HL-60 (cell line): Measurements from ENCODE around the gene KLC3.

Experiments
- GABPA ChIP-seq: IDR thresholded peaks from 2 replicates; pipeline ENCODE4 v1.6.1; 2012; ENCODE audit warnings: low read depth
- POLR2AphosphoS5 ChIP-seq: IDR thresholded peaks from 2 replicates; pipeline ENCODE4 v1.6.1; 2012; ENCODE audit warnings: low read depth
- SPI1 ChIP-seq: IDR thresholded peaks from 2 replicates; pipeline ENCODE4 v1.6.1; 2012; ENCODE audit warnings: low read depth, mild to moderate bottlenecking, borderline replicate concordance
- TF ChIP-seq, protein P1 (sequence below): IDR thresholded peaks from one replicate; pipeline ENCODE4 v1.5.1; 2011; ENCODE audit warnings: low read length, control low read depth, inconsistent platforms; ENCODE audit not compliant: insufficient read depth
- TF ChIP-seq, protein P2 (sequence below): IDR thresholded peaks from 2 replicates; pipeline ENCODE4 v1.6.1; 2012; ENCODE audit warnings: low read depth; ENCODE audit not compliant: insufficient replicate concordance

DNA sequence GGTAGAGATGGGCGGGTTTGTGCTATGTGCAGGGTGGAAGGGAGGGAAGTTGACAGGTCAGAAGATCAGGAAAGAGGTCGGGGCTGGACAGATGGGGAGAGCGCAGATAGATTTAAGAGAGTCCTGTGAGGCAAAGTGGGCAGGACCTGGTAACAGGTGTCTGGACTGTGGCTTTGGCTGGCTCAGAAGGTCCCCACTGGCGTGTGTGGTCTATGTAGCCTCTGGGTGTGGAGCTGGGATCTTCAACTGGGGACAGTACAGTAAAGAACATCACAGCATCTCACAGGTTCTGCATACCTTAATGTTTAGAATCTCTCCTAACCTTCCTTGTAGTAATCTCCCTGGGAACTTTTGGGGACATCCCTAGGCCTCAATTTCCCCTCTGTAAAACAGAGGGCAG lies 35.5 kb upstream of the KLC3 start:
- TF ChIP-seq POLR2AphosphoS5 (no peak), GABPA (no peak), SPI1 (no peak)
- TF ChIP-seq, protein P1, sequence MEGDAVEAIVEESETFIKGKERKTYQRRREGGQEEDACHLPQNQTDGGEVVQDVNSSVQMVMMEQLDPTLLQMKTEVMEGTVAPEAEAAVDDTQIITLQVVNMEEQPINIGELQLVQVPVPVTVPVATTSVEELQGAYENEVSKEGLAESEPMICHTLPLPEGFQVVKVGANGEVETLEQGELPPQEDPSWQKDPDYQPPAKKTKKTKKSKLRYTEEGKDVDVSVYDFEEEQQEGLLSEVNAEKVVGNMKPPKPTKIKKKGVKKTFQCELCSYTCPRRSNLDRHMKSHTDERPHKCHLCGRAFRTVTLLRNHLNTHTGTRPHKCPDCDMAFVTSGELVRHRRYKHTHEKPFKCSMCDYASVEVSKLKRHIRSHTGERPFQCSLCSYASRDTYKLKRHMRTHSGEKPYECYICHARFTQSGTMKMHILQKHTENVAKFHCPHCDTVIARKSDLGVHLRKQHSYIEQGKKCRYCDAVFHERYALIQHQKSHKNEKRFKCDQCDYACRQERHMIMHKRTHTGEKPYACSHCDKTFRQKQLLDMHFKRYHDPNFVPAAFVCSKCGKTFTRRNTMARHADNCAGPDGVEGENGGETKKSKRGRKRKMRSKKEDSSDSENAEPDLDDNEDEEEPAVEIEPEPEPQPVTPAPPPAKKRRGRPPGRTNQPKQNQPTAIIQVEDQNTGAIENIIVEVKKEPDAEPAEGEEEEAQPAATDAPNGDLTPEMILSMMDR = no peak
- TF ChIP-seq, protein P2, sequence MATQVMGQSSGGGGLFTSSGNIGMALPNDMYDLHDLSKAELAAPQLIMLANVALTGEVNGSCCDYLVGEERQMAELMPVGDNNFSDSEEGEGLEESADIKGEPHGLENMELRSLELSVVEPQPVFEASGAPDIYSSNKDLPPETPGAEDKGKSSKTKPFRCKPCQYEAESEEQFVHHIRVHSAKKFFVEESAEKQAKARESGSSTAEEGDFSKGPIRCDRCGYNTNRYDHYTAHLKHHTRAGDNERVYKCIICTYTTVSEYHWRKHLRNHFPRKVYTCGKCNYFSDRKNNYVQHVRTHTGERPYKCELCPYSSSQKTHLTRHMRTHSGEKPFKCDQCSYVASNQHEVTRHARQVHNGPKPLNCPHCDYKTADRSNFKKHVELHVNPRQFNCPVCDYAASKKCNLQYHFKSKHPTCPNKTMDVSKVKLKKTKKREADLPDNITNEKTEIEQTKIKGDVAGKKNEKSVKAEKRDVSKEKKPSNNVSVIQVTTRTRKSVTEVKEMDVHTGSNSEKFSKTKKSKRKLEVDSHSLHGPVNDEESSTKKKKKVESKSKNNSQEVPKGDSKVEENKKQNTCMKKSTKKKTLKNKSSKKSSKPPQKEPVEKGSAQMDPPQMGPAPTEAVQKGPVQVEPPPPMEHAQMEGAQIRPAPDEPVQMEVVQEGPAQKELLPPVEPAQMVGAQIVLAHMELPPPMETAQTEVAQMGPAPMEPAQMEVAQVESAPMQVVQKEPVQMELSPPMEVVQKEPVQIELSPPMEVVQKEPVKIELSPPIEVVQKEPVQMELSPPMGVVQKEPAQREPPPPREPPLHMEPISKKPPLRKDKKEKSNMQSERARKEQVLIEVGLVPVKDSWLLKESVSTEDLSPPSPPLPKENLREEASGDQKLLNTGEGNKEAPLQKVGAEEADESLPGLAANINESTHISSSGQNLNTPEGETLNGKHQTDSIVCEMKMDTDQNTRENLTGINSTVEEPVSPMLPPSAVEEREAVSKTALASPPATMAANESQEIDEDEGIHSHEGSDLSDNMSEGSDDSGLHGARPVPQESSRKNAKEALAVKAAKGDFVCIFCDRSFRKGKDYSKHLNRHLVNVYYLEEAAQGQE = no peak
